ENCODE measurements around the gene SLU7. TPM values are rescaled to one million over a fixed set of nuclear protein-coding genes. Genes with fewer than 3 reads are reported as not detected.

SLU7 gene
- total and polyA plus RNA-seq, 9 of the 15 experiments (the other 6 are each of a cell fraction or from before 2014, with no cell fraction given), result 42.1 to 65.7 (median 54.8) TPM

DNA sequence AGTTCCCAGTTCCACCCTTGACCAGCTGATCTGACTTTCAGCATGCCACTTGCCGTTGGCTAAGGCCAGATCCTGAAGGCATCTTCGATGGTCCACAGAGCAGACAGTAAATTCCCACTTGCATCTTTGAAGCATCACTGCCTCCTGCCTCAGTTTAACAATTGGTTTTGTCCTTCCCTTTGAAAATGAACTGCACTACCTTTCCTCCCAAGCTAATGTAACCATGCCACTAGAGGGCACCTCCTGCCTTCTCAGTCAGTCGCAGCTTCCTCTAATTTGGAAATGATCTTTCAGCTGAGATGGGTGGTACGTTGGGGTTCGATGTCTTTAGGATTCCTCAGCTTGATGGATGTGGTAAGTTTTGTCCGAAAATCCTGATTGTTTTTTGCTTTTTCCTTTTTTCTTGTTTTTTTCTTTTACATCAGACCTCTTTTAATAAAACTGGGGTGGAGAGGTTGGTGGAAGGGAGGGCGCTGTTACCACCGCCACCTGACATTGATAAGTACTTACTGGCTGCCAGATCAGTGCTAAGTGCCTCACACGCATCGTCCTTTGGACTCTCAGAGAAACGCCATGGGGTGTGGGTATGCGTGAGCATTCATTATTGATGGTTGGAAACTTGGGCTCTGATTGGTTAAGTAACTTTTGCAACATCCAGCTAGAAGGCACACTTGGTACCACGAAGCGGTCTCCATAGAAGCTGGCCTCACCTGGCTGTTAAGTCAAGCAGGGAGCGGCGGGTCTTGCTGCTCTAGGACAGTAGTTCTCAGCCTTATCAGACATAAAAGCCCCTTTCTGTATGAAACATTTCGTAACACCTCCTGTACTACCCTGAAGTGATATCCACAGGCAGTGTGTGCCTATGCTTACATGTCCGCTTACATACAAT is 19.7 kb upstream of the SLU7 start (continued):
- TF ChIP-seq ZNF133 (CRISPR knock-in tag; IDR thresholded peaks at IDR 0.05), result no peak
- TF ChIP-seq HNRNPUL1 (IDR thresholded peaks at IDR 0.05; ENCODE audit: low read length), result no peak
- TF ChIP-seq ETV1 (tag; conservative IDR thresholded peaks at IDR 0.05; ENCODE audit: low read depth), result no peak
- TF ChIP-seq, protein P1, sequence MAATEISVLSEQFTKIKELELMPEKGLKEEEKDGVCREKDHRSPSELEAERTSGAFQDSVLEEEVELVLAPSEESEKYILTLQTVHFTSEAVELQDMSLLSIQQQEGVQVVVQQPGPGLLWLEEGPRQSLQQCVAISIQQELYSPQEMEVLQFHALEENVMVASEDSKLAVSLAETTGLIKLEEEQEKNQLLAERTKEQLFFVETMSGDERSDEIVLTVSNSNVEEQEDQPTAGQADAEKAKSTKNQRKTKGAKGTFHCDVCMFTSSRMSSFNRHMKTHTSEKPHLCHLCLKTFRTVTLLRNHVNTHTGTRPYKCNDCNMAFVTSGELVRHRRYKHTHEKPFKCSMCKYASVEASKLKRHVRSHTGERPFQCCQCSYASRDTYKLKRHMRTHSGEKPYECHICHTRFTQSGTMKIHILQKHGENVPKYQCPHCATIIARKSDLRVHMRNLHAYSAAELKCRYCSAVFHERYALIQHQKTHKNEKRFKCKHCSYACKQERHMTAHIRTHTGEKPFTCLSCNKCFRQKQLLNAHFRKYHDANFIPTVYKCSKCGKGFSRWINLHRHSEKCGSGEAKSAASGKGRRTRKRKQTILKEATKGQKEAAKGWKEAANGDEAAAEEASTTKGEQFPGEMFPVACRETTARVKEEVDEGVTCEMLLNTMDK (IDR thresholded peaks at IDR 0.05; ENCODE audit: borderline replicate concordance, insufficient read depth, low read depth, low read length, poor library complexity, severe bottlenecking), result peak; percentile 37
- TF ChIP-seq TAF7 (tag; IDR thresholded peaks at IDR 0.05), result no peak
- TF ChIP-seq ZNF764 (CRISPR knock-in tag; IDR thresholded peaks at IDR 0.05; ENCODE audit: low read depth), result no peak
- TF ChIP-seq, protein P2, sequence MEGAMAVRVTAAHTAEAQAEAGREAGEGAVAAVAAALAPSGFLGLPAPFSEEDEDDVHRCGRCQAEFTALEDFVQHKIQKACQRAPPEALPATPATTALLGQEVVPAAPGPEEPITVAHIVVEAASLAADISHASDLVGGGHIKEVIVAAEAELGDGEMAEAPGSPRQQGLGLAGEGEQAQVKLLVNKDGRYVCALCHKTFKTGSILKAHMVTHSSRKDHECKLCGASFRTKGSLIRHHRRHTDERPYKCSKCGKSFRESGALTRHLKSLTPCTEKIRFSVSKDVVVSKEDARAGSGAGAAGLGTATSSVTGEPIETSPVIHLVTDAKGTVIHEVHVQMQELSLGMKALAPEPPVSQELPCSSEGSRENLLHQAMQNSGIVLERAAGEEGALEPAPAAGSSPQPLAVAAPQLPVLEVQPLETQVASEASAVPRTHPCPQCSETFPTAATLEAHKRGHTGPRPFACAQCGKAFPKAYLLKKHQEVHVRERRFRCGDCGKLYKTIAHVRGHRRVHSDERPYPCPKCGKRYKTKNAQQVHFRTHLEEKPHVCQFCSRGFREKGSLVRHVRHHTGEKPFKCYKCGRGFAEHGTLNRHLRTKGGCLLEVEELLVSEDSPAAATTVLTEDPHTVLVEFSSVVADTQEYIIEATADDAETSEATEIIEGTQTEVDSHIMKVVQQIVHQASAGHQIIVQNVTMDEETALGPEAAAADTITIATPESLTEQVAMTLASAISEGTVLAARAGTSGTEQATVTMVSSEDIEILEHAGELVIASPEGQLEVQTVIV (CRISPR knock-in tag; IDR thresholded peaks at IDR 0.05; ENCODE audit: borderline replicate concordance), result no peak
- no peak for TF ChIP-seq NONO (IDR thresholded peaks at IDR 0.05; ENCODE audit: low read depth in 2 of 2, low read length in 1 of 2)
- no peak for TF ChIP-seq NR4A1 (CRISPR knock-in tag; IDR thresholded peaks at IDR 0.05)
- no peak for TF ChIP-seq NR4A1 (tag; IDR thresholded peaks at IDR 0.05)
- no peak for TF ChIP-seq XRCC5 (IDR thresholded peaks at IDR 0.05; ENCODE audit: low read depth, low read length)
- no peak for TF ChIP-seq ZNF586 (CRISPR knock-in tag; conservative IDR thresholded peaks at IDR 0.05)
- no peak for TF ChIP-seq ZNF24 (IDR thresholded peaks at IDR 0.05)
- no peak for TF ChIP-seq TARDBP (IDR thresholded peaks at IDR 0.05)
- TF ChIP-seq, protein P3, sequence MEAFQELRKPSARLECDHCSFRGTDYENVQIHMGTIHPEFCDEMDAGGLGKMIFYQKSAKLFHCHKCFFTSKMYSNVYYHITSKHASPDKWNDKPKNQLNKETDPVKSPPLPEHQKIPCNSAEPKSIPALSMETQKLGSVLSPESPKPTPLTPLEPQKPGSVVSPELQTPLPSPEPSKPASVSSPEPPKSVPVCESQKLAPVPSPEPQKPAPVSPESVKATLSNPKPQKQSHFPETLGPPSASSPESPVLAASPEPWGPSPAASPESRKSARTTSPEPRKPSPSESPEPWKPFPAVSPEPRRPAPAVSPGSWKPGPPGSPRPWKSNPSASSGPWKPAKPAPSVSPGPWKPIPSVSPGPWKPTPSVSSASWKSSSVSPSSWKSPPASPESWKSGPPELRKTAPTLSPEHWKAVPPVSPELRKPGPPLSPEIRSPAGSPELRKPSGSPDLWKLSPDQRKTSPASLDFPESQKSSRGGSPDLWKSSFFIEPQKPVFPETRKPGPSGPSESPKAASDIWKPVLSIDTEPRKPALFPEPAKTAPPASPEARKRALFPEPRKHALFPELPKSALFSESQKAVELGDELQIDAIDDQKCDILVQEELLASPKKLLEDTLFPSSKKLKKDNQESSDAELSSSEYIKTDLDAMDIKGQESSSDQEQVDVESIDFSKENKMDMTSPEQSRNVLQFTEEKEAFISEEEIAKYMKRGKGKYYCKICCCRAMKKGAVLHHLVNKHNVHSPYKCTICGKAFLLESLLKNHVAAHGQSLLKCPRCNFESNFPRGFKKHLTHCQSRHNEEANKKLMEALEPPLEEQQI (IDR thresholded peaks at IDR 0.05), result no peak
- no peak for TF ChIP-seq C11orf30 (IDR thresholded peaks at IDR 0.05; ENCODE audit: low read depth)
- TF ChIP-seq SLC30A9 (CRISPR knock-in tag; IDR thresholded peaks at IDR 0.05), result no peak
- TF ChIP-seq MCM2 (IDR thresholded peaks at IDR 0.05; ENCODE audit: low read depth), result no peak
- TF ChIP-seq KDM2B (CRISPR knock-in tag; IDR thresholded peaks at IDR 0.05), result no peak
- TF ChIP-seq FIP1L1 (IDR thresholded peaks at IDR 0.05; ENCODE audit: low read depth, low read length, poor library complexity, severe bottlenecking), result no peak
- TF ChIP-seq ZBTB7A (IDR thresholded peaks at IDR 0.05; ENCODE audit: borderline replicate concordance, control insufficient read depth, low read depth, low read length), result no peak
